ENCODE measurements around the gene TIGD6. TPM values are rescaled to one million over a fixed set of nuclear protein-coding genes. Genes with fewer than 3 reads are reported as not detected.

TIGD6 gene
- total and polyA plus RNA-seq, 9 of the 15 experiments (the other 6 are each of a cell fraction or from before 2014, with no cell fraction given), result 1.8 to 6.3 (median 3.9) TPM

GRCh38 chr5:149960272-149961185 is 39.9 kb downstream of the TIGD6 start, which contains the start of gene SLC26A2 (continued):
- 0 out of 2 replicates have a peak, but pooled peaks have one; percentile 9 for TF ChIP-seq ZNF12 (CRISPR knock-in tag; IDR thresholded peaks at IDR 0.05)
- peak; percentile 99 for TF ChIP-seq USF1 (CRISPR knock-in tag; IDR thresholded peaks at IDR 0.05)
- peak; percentile 97 for TF ChIP-seq CTBP1 (IDR thresholded peaks at IDR 0.05; ENCODE audit: borderline replicate concordance)
- no peak for TF ChIP-seq ZNF3 (CRISPR knock-in tag; IDR thresholded peaks at IDR 0.05)
- no peak for TF ChIP-seq WHSC1 (IDR thresholded peaks at IDR 0.05; ENCODE audit: low read length)
- no peak for TF ChIP-seq BRCA1 (IDR thresholded peaks at IDR 0.05)
- 0 out of 2 replicates have a peak, but pooled peaks have one; percentile 35 for TF ChIP-seq BRCA1 (CRISPR knock-in tag; IDR thresholded peaks at IDR 0.05)
- peak; percentile 79 for TF ChIP-seq BHLHE40 (IDR thresholded peaks at IDR 0.05; ENCODE audit: low read length)
- peak; percentile 53; the same call in 1 of the 2 replicates for TF ChIP-seq CREB1 (IDR thresholded peaks at IDR 0.05)
- peak; percentile 78 for TF ChIP-seq CREB1 (CRISPR knock-in tag; IDR thresholded peaks at IDR 0.05)
- TF ChIP-seq ARID3A (IDR thresholded peaks at IDR 0.05; ENCODE audit: borderline replicate concordance, low read depth, low read length), result no peak
- 0 out of 4 replicates have a peak, but pooled peaks of 1 of the 2 experiments have one; percentile 27 for TF ChIP-seq NONO (IDR thresholded peaks at IDR 0.05; ENCODE audit: low read depth in 2 of 2, low read length in 1 of 2)
- peak; percentile 80; the same call in 1 of the 2 replicates for TF ChIP-seq ZNF395 (CRISPR knock-in tag; IDR thresholded peaks at IDR 0.05)
- peak in 1 of 2 experiments; percentile 44; a peak in 1 of 4 replicates for TF ChIP-seq HDAC1 (IDR thresholded peaks at IDR 0.05)
- TF ChIP-seq CHD2 (IDR thresholded peaks at IDR 0.05; ENCODE audit: low read depth, low read length), result peak; percentile 89
- 0 out of 2 replicates have a peak, but pooled peaks have one; percentile 44 for TF ChIP-seq KDM2B (CRISPR knock-in tag; IDR thresholded peaks at IDR 0.05)
- TF ChIP-seq PML (IDR thresholded peaks at IDR 0.05; ENCODE audit: low read length), result peak; percentile 66
- TF ChIP-seq IFI16 (CRISPR knock-in tag; IDR thresholded peaks at IDR 0.05), result no peak
- TF ChIP-seq ZNF592 (IDR thresholded peaks at IDR 0.05), result peak; percentile 66
- TF ChIP-seq CBFA2T2 (conservative IDR thresholded peaks at IDR 0.05), result peak; percentile 86
